Esophagus muscularis mucosa (tissue), 3 donors: ENCODE results near the gene RSPH3.

Experiments
- CTCF ChIP-seq, 3 experiments: fragments of 200-600 bp in 2 of 3; fragments of 450-650 bp in 1 of 3; sonication (generic) in 2 of 3; IDR thresholded peaks; one replicate each; pipeline ENCODE4 v1.5.1; 2017 to 2019; ENCODE audit warnings: antibody characterized with exemption in 3 of 3, mild to moderate bottlenecking in 2 of 3, moderate library complexity in 1 of 3
- POLR2A ChIP-seq: fragments of 450-650 bp; IDR thresholded peaks from one replicate; pipeline ENCODE4 v1.6.1; 2017; ENCODE audit warnings: antibody characterized with exemption, moderate library complexity, mild to moderate bottlenecking, low read depth
- POLR2AphosphoS5 ChIP-seq, 2 donors: sonication (generic); formaldehyde crosslinking; IDR thresholded peaks; one replicate each; pipeline ENCODE4 v1.6.1; 2017; ENCODE audit warnings: antibody characterized with exemption in 2 of 2

DNA sequence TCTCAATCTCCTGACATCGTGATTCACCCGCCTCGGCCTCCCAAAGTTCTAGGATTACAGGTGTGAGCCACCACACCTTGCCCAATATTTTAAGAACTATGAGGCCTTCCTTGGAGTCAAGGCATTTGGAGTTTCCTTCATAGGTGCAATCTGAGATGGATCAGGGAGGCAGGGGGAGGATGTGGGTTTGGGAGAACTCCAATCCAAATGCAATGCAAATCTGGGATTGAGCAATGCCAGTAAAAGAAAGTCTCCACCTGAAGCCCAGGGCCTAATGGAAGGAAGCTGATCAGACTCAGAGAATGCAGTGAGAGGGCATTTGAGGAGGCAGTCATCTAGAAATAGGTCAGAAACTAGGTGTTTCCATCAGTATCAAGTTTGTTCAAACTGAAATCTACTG, 21.2 kb downstream of the RSPH3 start:
- TF ChIP-seq CTCF (IDR thresholded peaks at IDR 0.05) (no peak), POLR2A (no peak), POLR2AphosphoS5 (IDR thresholded peaks at IDR 0.05) (no peak)
